LHCN-M2 (cell line): ENCODE measurements around the gene NBL1. TPM values are rescaled to one million over a fixed set of nuclear protein-coding genes. Genes with fewer than 3 reads are reported as not detected.
A peak's percentile ranks its signal among the peaks of the same experiment; 100 is the strongest.
"Not testable (repeated sequence)": the region's sequence is repeated elsewhere in the genome, so short reads cannot be mapped to it uniquely, and the experiment has no call there.

ENCODE experiments used
- DNase-seq: peaks from one replicate; pipeline ENCODE4 v3.0.0-alpha.2; 2012; ENCODE audit warnings: low read depth
- total RNA-seq: library from RNA; depleted of rRNA; stranded (reverse); fragments of >200 nt; gene quantifications from 2 replicates; pipeline ENCODE4 v1.2.3, GENCODE V29; 2014

NBL1 gene
- total RNA-seq, 1 experiment from 2014 or later: 9.0 TPM

DNA sequence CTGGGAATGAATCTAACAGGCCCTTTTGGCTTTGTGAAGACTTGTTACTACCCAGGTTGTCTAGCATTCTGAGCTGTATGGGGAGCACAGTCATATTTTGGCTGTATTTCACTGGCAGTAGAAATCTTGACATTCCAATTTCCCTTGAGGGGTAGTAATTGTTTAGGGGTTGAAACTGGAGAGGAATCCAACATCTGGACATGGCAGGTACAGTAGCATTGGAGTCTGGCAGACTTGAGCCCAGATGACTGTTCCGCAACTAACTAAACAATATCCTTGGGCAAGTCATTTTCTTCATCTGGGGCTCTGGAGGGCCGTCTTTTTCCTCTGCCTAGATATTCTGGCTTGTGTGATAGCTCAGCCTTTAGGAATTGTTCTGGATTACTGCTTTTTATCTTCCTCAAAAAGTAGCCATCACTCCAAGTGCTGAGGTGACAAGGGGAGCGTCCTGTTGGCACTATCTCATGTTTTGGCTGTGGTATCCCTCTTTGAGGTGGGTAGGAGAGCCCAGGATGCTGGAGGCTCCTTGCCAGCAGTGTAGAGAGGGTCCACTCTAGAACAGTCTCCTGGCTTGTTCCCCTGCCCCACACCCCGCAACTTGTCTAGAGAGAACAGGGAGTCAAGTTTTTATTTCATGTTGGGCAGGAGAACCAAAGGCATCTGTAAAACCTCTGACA is 22.7 kb upstream of the NBL1 start:
- DNase-seq: no peak

DNA sequence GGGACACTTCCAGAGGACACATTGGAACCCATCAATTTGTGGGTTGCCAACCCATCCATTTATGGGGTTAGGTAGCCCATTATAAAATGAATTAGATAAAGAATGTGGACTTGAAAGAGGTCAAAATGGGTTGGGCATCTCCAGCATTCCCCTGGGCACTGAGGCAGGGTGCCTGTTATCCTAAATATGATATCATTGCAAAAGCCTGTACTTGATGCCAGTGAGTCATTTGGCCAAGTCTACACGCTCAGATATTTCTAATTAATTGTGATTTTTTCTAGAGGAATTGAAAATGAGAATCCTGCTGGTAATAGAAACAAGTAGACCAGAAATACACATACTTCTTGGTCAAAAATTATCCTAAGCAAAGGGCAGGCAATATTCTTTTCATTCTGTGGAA is 21.9 kb upstream of the NBL1 start:
- DNase-seq: peak; percentile 49

DNA sequence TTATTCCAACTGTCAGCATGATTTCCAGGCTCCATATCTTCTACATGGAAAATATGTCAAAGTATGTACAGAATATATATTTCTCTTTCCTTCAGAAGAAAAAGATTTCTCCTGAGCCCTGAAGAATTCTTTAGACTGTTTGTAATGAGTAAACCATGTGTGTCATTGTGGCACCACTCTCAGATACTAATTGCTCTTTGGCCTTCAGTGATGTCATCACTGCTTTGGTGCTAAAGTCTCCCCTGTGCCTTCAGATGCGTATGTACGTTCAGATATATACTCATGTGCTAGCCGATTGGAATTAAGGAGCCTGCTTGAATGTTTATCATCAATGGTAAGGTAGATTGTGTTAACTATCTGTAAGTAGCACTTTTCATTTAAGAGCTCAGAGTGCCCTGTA is 20.6 kb upstream of the NBL1 start:
- DNase-seq: no peak

DNA sequence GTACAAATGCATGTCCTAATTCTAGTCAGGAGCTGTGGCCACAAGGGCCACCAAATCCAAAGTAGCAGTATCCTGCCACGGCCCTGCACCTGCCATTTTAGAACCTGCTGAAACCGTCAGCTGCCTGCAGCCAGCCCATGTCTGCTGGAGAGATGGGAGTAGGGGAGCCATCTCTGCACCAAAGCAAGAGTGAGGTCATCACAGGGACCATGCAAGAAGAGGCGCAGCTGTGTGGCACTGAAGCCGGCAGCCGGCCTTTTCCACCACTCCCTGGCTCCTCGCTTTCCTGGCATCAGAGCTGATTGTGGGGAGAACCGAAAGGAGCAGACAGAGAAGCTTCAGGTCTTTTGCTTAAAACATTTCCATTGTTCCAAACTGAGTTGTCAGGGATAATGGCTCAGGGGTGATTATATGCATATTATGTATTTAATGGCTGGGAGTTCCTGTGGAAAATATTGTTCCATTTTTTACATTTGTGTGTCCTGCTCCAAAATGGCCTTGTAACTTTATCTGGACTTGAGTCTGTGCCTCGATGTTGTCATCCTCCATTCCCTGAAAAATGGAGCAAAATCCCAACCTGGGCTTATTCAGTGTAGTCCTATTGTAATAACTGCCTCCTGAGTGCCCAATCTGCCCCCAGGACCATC is 18.7 kb upstream of the NBL1 start:
- DNase-seq: no peak

DNA sequence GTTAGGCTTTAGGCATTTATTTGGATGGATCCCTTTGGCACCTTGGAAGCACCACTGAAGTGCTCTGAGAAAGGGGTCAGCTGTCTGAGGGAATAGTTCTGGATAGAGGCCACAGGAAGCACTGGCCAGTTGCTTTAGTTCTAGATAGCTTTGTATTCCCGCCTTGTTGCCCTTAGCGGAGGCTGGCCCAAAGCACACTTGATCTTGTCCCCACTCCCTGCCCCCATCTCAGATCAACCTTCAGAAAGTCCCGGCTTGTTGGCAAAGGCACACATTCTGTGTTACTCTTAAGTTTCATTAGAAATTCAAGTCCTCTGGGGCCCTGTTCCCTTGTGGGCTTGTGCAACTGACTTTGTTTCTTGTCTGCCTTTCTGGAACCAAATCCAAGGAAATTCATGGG is 15.2 kb upstream of the NBL1 start:
- no peak for DNase-seq

DNA sequence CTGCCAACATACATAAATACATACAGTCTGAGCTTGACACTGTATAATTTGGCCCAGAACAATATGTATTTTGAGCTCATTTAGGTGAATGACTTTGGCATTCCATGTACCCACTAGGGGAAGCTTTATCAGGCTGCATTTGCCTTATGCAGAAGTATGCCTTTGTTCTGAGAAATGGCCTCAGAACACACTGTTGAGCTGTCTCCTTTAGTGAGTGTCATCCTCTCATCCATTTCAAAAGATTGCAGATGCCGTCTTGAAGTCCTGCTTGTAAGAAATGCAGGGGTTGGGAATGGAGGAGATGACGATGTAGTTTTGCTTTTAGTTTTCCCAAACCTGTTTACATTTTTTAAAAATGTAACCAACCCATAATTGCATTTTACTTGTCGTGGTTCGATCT is 14.8 kb upstream of the NBL1 start:
- DNase-seq: no peak

DNA sequence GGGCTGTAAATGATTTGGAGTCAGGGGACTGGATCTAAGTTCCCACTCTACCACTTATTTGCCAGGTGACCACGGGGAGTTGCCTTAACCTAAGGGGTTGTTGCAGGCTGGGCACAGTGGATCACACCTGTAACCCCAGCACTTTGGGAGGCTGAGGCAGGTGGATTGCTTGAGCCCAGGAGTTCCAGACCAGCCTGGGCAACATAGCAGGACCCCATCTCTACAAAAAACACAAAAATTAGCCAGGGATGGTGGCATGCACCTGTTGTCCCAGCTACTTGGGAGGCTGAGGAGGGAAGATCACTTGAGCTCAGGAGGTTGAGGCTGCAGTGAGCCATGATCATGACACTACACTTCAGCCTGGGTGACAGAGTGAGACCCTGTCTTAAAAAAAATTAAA is 13.9 kb upstream of the NBL1 start:
- DNase-seq: not testable (repeated sequence)

DNA sequence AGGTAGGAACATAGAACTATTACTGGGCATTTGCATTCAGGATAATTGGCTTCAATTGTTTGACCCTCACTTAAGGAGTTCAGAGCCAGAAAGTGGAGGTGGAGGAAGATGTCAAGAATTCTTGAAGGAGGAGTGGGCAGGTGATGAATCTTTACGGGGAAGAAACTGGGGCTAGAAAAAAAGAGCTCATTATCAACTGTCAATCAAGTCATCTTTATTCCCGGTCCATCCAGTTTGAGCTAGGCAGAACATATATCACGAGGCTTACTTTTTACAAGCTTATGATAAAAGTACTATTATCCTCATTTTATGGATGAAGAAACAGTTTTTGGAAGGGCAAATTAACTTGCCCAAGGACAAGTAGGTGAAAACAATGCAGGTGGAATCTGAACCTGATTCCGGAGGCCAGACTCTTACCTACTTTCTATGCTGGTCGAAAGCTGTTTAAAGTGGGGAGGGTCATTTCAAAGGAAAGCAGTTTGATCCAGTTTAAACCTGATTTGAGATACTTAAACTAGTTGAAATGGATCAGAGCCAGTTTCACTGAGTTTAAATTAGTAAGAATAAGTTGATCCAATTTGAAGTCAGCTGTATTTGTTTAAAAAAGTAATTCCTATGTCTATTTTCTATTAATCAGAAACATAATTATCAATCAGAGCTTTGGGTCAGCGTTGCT is 13.3 kb upstream of the NBL1 start:
- no peak for DNase-seq

DNA sequence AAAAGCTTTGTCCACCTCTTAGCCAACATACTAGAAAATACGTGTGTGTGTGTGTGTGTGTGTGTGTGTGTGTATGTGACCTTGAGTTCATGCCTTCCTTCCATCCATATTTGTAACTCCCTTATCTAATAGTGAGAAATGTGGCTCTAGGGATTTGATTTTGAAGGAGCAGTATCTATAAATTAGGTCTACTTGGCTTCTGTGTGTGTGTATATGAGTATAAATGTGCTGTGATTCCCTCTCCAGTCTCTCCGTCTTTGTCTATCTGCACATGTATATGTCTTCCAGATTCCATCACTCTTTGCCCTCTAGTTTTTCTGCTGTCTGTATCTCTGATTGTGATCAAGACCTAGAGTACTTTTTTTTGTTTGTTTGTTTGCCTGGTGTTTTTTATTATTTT is 11.9 kb upstream of the NBL1 start:
- DNase-seq: no peak

DNA sequence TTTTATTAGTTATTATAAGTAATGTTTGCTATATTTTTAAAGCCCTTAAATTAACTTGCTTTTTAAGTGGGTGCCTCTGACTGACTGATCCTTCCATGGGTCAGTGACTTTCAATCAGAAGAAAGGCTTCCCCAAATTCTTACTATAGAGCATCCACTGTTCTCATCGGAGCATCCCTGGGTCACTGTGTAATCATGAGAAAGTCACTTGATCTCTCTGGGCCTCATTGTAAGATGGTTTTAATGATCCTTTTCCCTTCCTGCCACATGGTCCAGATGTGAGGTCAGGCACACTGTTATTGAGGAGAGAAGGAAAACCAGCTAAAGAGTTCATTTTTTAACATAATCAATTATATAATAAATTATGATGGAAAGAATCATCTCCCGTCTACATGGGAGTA is 11.0 kb upstream of the NBL1 start:
- DNase-seq: no peak

DNA sequence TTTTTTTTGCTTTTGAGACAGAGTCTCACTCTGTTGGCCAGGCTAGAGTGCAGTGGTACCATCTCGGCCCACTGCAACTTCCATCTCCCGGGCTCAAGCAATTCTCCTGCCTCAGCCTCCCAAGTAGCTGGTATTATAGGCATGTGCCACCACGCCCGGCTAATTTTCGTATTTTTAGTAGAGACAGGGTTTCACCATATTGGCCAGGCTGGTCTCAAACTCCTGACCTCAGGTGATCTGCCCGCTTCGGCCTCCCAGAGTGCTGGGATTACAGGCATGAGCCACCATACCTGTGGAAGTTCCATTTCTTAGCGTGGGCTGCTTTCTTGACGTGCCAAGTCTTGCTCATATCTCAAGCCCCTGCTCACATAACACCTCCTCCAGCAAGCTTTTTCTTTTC is 9.0 kb upstream of the NBL1 start:
- not testable (repeated sequence) for DNase-seq

DNA sequence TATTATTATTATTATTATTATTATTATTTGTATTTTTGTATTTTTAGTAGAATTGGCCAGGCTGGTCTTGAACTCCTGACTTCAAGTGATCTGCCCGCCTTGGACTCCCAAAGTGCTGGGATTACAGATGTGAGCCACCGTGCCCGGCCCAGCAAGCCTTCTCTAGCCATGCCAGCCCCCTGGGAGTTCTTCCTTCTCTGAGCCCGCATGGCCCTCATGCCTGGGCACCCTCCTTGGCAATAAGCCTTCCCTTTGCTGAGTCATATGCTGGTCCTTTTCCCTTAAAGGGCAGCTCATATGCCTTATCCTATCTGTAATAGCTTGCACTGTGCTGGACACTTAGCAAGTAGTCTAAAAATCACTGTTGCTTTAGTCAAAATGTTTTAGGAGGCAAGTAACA is 8.5 kb upstream of the NBL1 start:
- DNase-seq: no peak

DNA sequence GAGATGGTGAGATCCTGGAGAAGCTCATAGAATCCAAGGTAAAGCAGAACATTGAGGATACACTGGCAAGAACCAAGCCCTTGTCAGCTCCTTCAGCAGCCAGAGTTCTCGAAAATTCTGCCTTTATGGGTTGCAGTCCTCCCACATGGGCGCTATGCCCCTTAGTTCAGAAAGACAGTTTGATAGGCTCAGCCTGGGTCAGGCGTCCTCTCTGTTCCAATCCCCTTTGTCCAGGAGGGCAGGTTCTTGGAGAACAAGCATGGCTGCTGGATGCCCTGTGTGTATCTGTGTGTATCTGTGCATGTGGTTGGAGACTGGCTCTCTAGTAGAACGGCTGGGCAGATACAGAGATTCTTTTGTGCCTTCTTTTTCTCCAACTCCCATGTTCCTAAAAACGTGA is 8.0 kb upstream of the NBL1 start:
- no peak for DNase-seq

DNA sequence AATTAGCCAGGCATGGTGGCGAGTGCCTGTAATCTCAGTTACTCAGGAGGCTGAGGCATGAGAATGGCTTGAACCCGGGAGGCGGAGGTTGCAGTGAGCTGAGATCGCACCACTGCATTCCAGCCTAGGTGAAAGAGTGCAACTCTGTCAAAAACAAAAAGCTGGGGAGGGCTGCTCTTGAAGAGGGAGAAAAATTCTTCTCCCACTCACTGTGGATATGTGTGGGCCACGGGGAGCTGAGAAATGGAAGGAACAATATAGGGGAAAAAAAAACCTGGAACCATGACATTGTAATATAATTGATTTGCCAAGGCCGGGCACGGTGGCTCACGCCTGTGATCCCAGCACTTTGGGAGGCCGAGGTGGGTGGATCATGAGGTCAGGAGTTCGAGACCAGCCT is 7.4 kb upstream of the NBL1 start:
- DNase-seq: not testable (repeated sequence)

DNA sequence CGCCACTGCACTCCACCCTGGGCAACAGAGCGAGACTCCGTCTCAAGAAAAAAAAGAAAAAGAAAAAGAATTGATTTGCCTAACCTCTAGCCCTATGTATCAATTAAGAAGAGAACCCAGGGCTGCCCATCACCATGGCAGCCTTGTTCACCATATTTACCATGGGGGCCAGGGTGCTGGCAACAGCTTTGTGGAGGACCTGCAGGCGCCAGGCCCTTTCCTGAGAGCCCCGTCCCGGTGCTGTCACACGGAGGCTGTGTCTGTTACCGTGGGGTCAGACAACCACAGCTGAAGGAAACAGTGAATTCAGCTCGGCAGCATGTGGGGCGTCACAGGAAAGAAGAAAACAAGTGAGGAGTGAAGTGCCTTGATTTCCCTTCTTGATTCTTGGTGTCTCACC is 6.5 kb upstream of the NBL1 start:
- no peak for DNase-seq

DNA sequence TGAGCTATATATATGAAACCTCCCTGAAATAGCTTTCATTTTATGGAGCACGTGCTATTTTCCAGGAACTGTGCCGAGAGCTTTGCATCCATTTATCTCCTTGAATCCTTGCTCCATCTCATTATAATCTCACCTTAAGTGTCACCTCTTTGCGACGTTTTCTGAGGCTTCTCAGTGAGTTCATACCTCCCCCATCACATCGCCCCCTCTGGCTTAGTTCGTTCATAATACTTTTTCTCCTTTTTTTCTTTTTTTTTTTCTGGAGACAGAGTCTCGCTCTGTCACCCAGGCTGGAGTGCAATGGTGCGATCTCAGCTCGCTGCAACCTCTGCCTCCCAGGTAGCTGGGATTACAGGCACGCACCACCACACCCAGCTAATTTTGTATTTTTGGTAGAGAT is 4.9 kb upstream of the NBL1 start:
- DNase-seq: not testable (repeated sequence)

DNA sequence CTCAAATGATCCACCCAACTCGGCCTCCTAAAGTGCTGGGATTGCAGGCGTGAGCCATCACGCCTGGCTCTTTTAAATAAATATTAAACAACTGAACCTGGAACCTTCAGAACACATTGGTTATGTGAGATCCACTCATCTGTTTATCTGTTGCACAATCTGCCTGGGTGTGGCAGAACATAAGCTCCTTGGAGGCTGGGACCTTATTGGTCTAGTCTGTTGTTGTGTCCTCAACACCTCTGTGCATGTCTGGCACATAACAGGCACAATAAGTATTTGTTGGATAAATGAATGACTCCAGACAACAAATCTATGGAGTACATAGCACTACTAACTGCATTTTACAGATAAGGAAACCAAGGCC is 4.1 kb upstream of the NBL1 start:
- DNase-seq: peak; percentile 50

DNA sequence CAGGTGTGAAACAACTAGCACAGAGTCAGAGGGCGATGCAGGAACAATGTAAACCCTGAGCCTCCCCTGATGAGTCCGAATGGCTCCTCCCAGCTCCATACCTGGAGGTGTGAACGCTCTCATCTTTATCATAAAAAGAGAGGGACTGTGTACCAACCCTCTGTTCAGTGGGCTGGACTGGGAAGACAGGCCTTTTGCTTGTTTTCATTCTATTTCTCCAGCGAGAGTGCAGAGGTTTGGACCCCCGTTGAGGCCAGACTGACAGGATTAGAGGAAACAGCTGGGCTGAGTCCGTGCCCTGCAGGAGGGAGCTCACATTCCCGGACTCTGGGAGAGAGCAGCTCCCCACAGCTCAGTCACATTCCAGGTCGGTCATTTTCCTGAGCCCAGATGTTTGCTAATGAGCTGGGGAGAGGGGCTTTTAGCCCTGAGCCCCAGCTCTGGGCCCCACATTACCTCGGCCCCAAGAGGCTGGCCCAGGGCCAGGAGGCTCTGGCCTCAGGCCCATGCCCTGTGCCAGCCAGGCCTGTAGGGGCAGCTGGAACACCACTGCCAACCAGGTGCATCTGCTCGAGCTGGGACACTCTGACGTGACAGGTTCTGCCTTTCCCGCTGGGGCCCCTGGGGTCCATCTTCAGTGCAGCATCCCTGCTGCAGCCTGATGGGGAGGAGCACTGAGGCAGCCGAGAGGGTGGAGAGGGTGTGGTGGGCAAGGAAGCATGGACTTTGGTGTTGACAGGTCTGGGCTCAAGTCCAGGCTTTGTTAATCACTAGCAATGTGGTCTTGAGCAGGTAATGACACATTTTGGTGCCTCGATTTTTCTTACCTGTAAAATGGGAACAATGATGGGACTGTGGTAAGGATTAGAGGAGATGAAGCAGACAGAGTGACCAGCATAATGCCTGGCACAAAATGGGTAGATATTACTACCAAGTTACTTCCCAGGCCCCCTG is 3.5 kb upstream of the NBL1 start:
- DNase-seq: peak; percentile 62

DNA sequence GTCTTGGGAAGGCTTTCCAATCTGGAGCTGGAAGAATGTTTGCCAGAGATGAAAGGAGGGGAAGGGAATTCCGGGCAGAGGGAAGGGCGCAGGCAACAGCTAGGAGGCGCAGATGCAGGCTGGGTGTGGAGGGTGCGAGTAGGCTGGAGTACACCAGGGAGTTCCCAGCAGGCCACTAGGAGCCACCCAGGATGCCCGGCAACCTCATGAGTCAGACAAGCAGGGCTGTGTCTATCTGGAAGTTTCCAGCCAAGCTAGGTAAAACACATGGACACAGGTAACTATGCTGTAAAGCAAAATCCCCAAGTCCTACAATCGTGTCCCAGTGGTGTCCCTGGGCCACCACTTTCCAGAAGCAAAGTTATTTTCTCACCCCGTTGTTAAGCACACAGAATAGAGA is 990 bp upstream of the NBL1 start:
- no peak for DNase-seq

DNA sequence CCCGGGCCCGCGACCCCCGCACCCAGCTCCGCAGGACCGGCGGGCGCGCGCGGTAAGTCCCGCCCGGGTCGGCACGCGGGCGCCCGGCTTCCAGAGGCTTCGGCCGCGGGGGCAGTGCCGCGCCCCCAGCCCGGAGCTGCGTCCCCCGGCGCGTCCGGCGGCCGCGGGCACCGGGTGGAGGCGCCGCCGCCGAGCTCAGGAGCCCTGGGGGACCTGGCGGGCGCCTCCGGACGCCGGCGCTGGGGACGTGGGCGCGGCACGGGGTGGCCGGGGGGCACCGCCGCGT is 227 bp downstream of the NBL1 start:
- no peak for DNase-seq

DNA sequence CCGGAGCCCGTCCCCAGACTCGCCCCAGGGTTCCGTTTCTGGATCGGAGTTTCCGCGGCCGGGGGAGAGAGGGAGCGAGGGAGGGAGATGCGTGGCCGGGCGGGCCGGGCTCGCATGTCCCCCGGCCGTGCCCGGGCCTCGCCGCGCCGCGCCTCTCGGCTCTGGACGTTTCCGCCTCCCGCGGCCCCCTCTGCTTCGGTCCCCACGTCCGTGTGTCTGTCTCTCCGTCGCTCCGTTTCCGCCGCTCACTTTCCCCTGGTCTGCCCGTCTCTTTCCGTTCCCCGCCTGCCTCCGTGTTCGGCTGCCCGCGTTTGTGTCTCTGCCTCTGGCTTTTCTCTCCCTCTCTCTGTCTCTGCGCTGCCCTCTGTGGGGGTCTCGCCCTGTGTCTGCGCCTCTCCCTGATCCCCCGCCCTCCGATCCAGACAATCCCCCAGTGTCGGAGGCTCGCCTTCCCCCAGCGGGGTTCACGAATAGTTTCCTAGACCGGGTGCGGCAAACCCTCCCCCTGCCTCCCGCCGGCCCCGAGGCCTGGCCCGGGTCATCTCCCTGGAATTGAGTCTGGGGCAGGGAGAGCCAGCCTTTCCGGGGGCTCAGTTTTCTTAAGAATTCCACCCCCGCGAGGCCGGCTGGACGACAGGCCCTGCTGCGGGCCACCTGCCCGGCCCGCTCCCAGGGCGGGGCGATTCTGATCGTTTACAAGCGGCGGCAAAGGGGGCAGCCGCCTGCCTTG is 735 bp downstream of the NBL1 start:
- no peak for DNase-seq
